SK-N-MC (cell line): ENCODE data around the gene PROSER3.

Experiments used
- EZH2 ChIP-seq: fragments of 200-600 bp; sonication (generic); IDR thresholded peaks from one replicate; pipeline ENCODE4 v1.6.1; 2017; ENCODE audit warnings: antibody characterized with exemption
- FOXP2 ChIP-seq: optimal IDR thresholded peaks from 2 replicates; pipeline ENCODE3; 2011; ENCODE audit warnings: mild to moderate bottlenecking, moderate library complexity; ENCODE audit not compliant: insufficient read depth; ENCODE audit errors: extremely low read length, control extremely low read depth
- POLR2AphosphoS5 ChIP-seq: IDR thresholded peaks from 2 replicates; pipeline ENCODE4 v1.6.1; 2012; ENCODE audit warnings: mild to moderate bottlenecking, low read depth, low read length, borderline replicate concordance

- TF ChIP-seq EZH2 (no peak), POLR2AphosphoS5 (no peak), FOXP2 (no peak)
These were observed 43.9 kb downstream of the PROSER3 start for GRCh38 chr19:35801828-35802227.
